ENCODE measurements around the gene NAXD. TPM values are rescaled to one million over a fixed set of nuclear protein-coding genes. Genes with fewer than 3 reads are reported as not detected.

The NAXD gene
- total RNA-seq, 6 donors from 2014 or later, result 19.6 to 38.8 (median 29.4) TPM

GRCh38 chr13:110583178-110583865 lies 32.0 kb upstream of the NAXD start:
- Histone ChIP-seq H3K4me3 (no peak overlapping the region), H3K4me1 (no peaks in the 10 kb centered on the region), H3K36me3 (no peaks in the 10 kb centered on the region), H3K27me3 (no peaks in the 10 kb centered on the region), H3K27ac (no peak overlapping the region), H3K9me3 (no peaks in the 10 kb centered on the region)
- DNase-seq (no peak), ATAC-seq (ENCODE audit: low FRiP score in 2 of 2) (no peak)
- 68 to 75% methylated on average over 13 of the region's 13 CpGs for WGBS, 2 donors
- TF ChIP-seq POLR2AphosphoS5 (IDR thresholded peaks at IDR 0.05), result no peak
- no peak for TF ChIP-seq EP300 (IDR thresholded peaks at IDR 0.05)
- no peak for TF ChIP-seq CTCF (IDR thresholded peaks at IDR 0.05)
- TF ChIP-seq POLR2A (IDR thresholded peaks at IDR 0.05), result no peak

- no peak overlapping the region for H3K27ac ChIP-seq
- ATAC-seq (ENCODE audit: low FRiP score in 2 of 2) (no peak), DNase-seq (no peak)
- TF ChIP-seq POLR2AphosphoS5 (IDR thresholded peaks at IDR 0.05), result no peak
- TF ChIP-seq EP300 (IDR thresholded peaks at IDR 0.05), result no peak
- no peak for TF ChIP-seq CTCF (IDR thresholded peaks at IDR 0.05)
- TF ChIP-seq POLR2A (IDR thresholded peaks at IDR 0.05), result no peak
- no peaks in the 10 kb centered on the region for H3K36me3 ChIP-seq
- H3K27me3 ChIP-seq, result no peaks in the 10 kb centered on the region
- H3K4me3 ChIP-seq, result no peak overlapping the region
- no peaks in the 10 kb centered on the region for H3K9me3 ChIP-seq
- peaks cover 0 to 3% (median 0%) of the 10 kb centered on the region in 4 donors for H3K4me1 ChIP-seq
- WGBS, 2 donors, result 62 to 76% methylated on average over 3 of the region's 3 CpGs
Observed at GRCh38 chr13:110589793-110590390, 25.5 kb upstream of the NAXD start.

DNA sequence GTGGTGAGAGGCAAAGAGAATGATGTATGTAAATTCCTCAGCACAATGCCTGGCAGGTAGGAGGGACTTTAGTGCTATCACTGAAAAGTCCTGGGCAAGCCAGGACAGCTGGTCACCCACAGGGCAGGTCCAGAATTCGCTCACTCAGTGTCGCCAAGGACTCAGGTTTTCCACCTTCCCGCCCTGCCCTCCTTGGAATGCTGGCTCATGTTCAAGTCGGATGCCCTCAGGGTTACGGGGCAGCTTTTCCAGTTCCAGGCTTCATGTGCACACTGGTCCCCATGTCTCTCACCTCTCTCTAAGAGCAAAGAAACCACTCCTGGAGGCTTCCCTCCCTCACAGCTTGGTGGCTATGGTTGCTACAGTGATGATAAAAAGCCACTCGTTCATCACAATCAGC lies 24.8 kb upstream of the NAXD start:
- Histone ChIP-seq H3K4me1 (peaks cover 0 to 3% (median 0%) of the 10 kb centered on the region in 4 donors), H3K4me3 (no peak overlapping the region), H3K36me3 (no peaks in the 10 kb centered on the region), H3K27ac (no peak overlapping the region), H3K9me3 (no peaks in the 10 kb centered on the region), H3K27me3 (no peaks in the 10 kb centered on the region)
- ATAC-seq (ENCODE audit: low FRiP score in 2 of 2) (peak in 1 of 2 donors; percentile 72), DNase-seq (peak in 1 of 2 donors; percentile 42)
- WGBS, 2 donors, result 56 to 66% methylated on average over 6 of the region's 6 CpGs
- TF ChIP-seq POLR2A (IDR thresholded peaks at IDR 0.05), result no peak
- no peak for TF ChIP-seq POLR2AphosphoS5 (IDR thresholded peaks at IDR 0.05)
- TF ChIP-seq CTCF (IDR thresholded peaks at IDR 0.05), result no peak
- TF ChIP-seq EP300 (IDR thresholded peaks at IDR 0.05), result no peak

DNA sequence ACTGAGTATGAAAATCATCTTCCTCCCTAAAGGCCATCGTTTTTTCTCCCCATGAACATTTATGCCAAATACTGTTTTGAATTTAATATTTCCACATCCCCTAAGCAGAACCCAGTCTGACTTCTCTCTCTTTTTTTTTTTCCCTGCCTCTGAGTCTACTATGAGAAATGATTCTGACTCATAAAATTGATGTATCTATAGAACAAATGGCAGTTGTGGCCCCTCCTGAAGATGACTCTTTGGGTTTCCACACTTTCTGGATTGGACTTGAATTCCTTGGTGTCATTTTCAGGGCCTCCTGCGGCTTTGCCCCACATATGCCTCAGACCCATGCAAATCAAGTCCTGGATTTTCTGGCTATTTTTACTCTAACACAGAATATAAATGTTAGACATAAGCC lies 22.7 kb upstream of the NAXD start:
- Histone ChIP-seq H3K27me3 (no peaks in the 10 kb centered on the region), H3K9me3 (no peaks in the 10 kb centered on the region), H3K27ac (no peak overlapping the region), H3K36me3 (no peaks in the 10 kb centered on the region), H3K4me1 (peaks cover 0 to 3% (median 0%) of the 10 kb centered on the region in 4 donors), H3K4me3 (no peak overlapping the region)
- no peak for TF ChIP-seq POLR2A (IDR thresholded peaks at IDR 0.05)
- WGBS, 2 donors, result 79 to 83% methylated on average over 2 of the region's 2 CpGs
- no peak for ATAC-seq (ENCODE audit: low FRiP score in 2 of 2)
- no peak for DNase-seq

DNA sequence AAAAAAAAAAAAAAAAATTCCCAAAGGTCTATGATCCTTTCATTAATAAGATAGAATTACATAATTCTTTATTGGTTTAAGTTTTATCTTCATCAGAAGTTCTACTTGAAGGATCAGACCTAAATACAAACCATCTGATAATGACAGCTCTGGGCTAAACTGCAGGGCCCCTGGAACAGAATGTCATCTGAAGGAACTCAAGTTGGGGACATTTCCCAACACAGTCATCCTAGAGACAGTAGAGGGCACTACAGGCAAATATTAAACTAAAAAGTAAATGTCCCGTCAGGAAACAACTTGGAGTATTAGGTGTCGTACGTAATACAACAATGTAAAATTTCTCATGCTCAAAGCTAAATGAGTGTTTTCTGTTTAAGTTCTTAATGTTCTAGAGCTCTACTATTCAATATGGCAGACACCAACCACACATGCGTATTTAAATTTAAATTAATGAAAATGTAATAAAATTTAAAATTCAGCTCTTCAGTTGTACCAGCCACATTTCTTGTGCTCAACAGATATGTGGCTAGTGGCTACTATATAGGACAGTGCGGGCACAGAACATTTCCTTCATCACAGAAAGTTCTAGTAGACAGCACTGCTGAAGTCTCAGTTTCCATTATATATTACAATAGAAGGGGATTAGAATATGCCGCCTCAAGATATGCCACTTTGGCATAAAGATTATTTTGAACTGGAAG lies 21.8 kb upstream of the NAXD start:
- H3K27me3 ChIP-seq, result no peaks in the 10 kb centered on the region
- no peak for TF ChIP-seq POLR2AphosphoS5 (IDR thresholded peaks at IDR 0.05)
- TF ChIP-seq CTCF (IDR thresholded peaks at IDR 0.05), result peak; percentile 47 to 80 (median 60)
- H3K9me3 ChIP-seq, result no peaks in the 10 kb centered on the region
- H3K4me1 ChIP-seq, result peaks cover 0 to 3% (median 0%) of the 10 kb centered on the region in 4 donors
- ATAC-seq (ENCODE audit: low FRiP score in 2 of 2) (peak; percentile 61 to 86), DNase-seq (no peak)
- no peak overlapping the region for H3K4me3 ChIP-seq
- H3K36me3 ChIP-seq, result no peaks in the 10 kb centered on the region
- no peak overlapping the region for H3K27ac ChIP-seq
- WGBS, 2 donors, result 44 to 48% methylated on average over 6 of the region's 6 CpGs

Data from upper lobe of left lung (tissue), 6 donors.